Measurements from ENCODE around the gene KCND3. TPM values are rescaled to one million over a fixed set of nuclear protein-coding genes. Genes with fewer than 3 reads are reported as not detected.
A peak's percentile ranks its signal among the peaks of the same experiment; 100 is the strongest.

KCND3 gene
- total RNA-seq, 1 donor from 2014 or later = 0.06 TPM

DNA sequence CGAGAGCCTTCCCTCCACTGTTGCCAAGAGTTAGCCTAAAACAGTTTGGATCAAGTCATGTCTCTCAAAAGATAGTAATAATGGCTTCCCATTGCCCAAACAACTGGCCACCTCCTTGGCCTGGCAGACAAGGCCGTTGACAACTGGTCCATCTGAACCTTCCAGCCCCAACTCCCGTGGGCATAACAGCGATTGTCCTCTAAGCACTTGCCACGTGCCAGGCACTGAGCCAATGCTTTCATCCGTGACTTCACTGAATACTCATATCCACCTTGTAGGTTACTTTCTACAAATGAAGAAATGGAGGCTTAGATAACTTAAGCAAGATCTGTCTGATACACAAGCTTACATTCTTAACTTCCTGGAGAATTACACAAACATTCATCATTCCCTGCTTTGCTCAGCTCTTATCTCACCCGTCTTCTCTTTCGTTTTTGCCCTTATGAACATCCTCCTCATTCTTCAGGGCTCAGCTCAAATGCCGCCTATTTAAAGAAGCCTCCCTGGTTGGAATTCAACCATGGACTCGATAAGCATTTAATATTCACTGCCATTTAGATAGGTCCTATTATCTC is 106.4 kb downstream of the KCND3 start:
- peaks cover 20% of the 10 kb centered on the region for H3K4me1 Mint-ChIP-seq
- no peak overlapping the region for H3K4me3 Mint-ChIP-seq
- H3K27me3 Mint-ChIP-seq (ENCODE audit: insufficient read depth, low read depth) = peaks cover 3% of the 10 kb centered on the region
- peaks cover 45% of the 10 kb centered on the region for H3K4me1 ChIP-seq
- no peaks in the 10 kb centered on the region for H4K20me1 ChIP-seq (ENCODE audit: low read depth)
- no peaks in the 10 kb centered on the region for H3K9me3 ChIP-seq (ENCODE audit: low read depth)
- peak overlapping the region; percentile 7 for H3K27ac Mint-ChIP-seq
- H3F3A ChIP-seq (ENCODE audit: low read depth) = peaks cover 3% of the 10 kb centered on the region
- H3K4me3 ChIP-seq = no peak overlapping the region
- H3K9me3 Mint-ChIP-seq = no peaks in the 10 kb centered on the region
- TF ChIP-seq, protein P1, sequence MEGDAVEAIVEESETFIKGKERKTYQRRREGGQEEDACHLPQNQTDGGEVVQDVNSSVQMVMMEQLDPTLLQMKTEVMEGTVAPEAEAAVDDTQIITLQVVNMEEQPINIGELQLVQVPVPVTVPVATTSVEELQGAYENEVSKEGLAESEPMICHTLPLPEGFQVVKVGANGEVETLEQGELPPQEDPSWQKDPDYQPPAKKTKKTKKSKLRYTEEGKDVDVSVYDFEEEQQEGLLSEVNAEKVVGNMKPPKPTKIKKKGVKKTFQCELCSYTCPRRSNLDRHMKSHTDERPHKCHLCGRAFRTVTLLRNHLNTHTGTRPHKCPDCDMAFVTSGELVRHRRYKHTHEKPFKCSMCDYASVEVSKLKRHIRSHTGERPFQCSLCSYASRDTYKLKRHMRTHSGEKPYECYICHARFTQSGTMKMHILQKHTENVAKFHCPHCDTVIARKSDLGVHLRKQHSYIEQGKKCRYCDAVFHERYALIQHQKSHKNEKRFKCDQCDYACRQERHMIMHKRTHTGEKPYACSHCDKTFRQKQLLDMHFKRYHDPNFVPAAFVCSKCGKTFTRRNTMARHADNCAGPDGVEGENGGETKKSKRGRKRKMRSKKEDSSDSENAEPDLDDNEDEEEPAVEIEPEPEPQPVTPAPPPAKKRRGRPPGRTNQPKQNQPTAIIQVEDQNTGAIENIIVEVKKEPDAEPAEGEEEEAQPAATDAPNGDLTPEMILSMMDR (IDR thresholded peaks at IDR 0.05) = no peak
- no peak for TF ChIP-seq EZH2 (IDR thresholded peaks at IDR 0.05)
- no peak for TF ChIP-seq EZH2phosphoT487 (IDR thresholded peaks at IDR 0.05)
- H3K36me3 Mint-ChIP-seq = no peaks in the 10 kb centered on the region
- H3K36me3 ChIP-seq = no peaks in the 10 kb centered on the region
- H3K9ac ChIP-seq = no peak overlapping the region
- DNase-seq (ENCODE audit: low spot score) = no peak
- no peak overlapping the region for H3K27ac ChIP-seq
- H3K27me3 ChIP-seq = no peaks in the 10 kb centered on the region
- no peaks in the 10 kb centered on the region for H3K79me2 ChIP-seq (ENCODE audit: low read depth)
- H2AFZ ChIP-seq (replicated peaks) = peak overlapping the region; percentile 50
- no peak overlapping the region for H3K4me2 ChIP-seq

DNA sequence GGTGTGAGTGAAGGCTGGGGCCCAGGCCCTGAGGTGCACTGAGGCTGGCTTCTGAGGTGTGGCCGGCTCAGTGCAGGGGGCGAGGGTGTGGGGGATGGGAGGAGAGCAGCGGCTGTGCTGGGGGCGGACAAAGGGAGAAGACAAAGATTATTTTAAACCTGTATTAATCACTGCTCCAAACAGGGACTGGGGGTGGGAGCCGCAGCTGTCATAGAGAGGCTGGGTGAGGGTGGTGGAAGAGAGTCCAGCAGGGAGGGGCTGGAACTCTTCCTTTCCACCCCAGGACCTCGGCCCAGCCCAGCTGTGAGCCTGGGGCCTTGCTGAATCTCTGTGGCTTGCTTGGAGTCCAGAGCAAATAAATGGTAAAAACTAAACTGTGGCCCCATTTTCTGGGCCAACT is 106.9 kb downstream of the KCND3 start:
- no peaks in the 10 kb centered on the region for H3K9me3 ChIP-seq (ENCODE audit: low read depth)

DNA sequence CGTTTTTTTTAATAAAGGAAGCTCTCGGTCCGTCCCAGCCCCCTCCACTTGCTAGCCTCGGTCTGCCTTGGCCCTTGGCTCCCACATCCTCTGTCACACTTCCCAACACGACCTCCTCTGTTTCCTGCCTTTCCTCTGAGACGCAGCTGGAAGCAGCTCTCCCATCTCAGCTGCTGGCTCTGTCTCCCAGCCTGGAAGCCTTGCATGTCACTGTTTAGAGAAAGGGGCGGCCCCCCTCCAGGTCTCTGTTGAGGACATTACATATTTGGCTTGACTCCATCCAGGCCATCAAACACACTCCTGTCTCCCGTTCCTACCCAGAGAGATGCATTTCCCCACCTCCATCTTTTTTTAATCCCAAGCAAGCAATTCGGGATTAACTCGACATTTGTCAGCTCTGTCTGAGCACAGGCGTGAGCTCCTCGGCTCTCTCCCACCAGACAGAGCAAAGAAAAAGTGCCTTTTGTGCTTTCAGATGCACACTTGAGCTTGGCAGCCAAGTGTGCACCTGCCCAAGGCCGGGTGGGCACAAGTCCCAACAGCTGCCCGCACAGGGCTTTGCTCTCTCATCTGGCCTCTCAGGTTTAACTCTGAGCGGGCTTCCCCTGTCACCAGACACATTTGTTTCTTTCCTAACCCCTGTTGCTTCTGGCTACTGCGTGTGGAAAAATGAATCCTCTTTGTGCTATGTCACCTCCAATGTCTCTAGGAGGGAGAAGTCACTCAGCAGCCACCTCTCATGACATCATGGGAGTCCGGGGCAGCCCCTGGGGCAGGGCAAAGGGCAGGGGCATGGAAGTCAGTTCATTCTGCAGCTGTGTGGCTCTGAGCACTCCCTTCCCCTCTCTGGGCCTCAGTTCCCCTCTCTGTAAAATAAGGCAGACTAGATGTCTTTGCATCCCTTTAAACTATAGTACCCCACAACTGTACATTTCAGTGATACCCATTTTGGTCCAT is 108.3 kb downstream of the KCND3 start:
- H3K9me3 Mint-ChIP-seq = no peaks in the 10 kb centered on the region
- DNase-seq (ENCODE audit: low spot score) = no peak
- H3K27me3 ChIP-seq = no peaks in the 10 kb centered on the region

More for the DNA sequence above, 106.9 kb downstream of the KCND3 start:
- Mint-ChIP-seq H3K4me1 (peaks cover 17% of the 10 kb centered on the region), H3K27me3 (ENCODE audit: insufficient read depth, low read depth) (peaks cover 2% of the 10 kb centered on the region), H3K9me3 (no peaks in the 10 kb centered on the region), H3K27ac (no peak overlapping the region), H3K36me3 (no peaks in the 10 kb centered on the region), H3K4me3 (no peak overlapping the region)
- Histone ChIP-seq H3K4me1 (peaks cover 39% of the 10 kb centered on the region), H3F3A (ENCODE audit: low read depth) (no peaks in the 10 kb centered on the region), H3K9ac (no peak overlapping the region), H3K27ac (no peak overlapping the region), H3K27me3 (no peaks in the 10 kb centered on the region), H3K4me3 (no peak overlapping the region), H2AFZ (replicated peaks) (peak overlapping the region; percentile 50), H3K4me2 (peak overlapping the region; percentile 13), H3K36me3 (no peaks in the 10 kb centered on the region), H4K20me1 (ENCODE audit: low read depth) (no peaks in the 10 kb centered on the region), H3K79me2 (ENCODE audit: low read depth) (no peaks in the 10 kb centered on the region)
- TF ChIP-seq EZH2phosphoT487 (IDR thresholded peaks at IDR 0.05) = no peak
- TF ChIP-seq, protein P1 (IDR thresholded peaks at IDR 0.05) = no peak
- no peak for TF ChIP-seq EZH2 (IDR thresholded peaks at IDR 0.05)
- no peak for DNase-seq (ENCODE audit: low spot score)

More for the DNA sequence above, 108.3 kb downstream of the KCND3 start:
- Histone ChIP-seq H3K9me3 (ENCODE audit: low read depth) (no peaks in the 10 kb centered on the region), H3K4me2 (no peak overlapping the region), H4K20me1 (ENCODE audit: low read depth) (no peaks in the 10 kb centered on the region), H3F3A (ENCODE audit: low read depth) (no peaks in the 10 kb centered on the region), H3K79me2 (ENCODE audit: low read depth) (no peaks in the 10 kb centered on the region), H3K9ac (no peak overlapping the region), H2AFZ (replicated peaks) (no peak overlapping the region), H3K36me3 (no peaks in the 10 kb centered on the region), H3K4me1 (peaks cover 29% of the 10 kb centered on the region), H3K27ac (no peak overlapping the region), H3K4me3 (no peak overlapping the region)
- peak overlapping the region; percentile 51 for H3K27ac Mint-ChIP-seq
- peaks cover 14% of the 10 kb centered on the region for H3K4me1 Mint-ChIP-seq
- H3K36me3 Mint-ChIP-seq = no peaks in the 10 kb centered on the region
- H3K27me3 Mint-ChIP-seq (ENCODE audit: insufficient read depth, low read depth) = peaks cover 2% of the 10 kb centered on the region
- TF ChIP-seq, protein P1 (IDR thresholded peaks at IDR 0.05) = no peak
- no peak for TF ChIP-seq EZH2 (IDR thresholded peaks at IDR 0.05)
- TF ChIP-seq EZH2phosphoT487 (IDR thresholded peaks at IDR 0.05) = no peak
- no peak overlapping the region for H3K4me3 Mint-ChIP-seq

Measured in neural progenitor cell (in vitro differentiated cells).